HUES48 (cell line): ENCODE measurements around the gene PFDN1.

Source experiments
- H3K27ac ChIP-seq: one replicate; pipeline ENCODE4 v1.7.0; 2013; ENCODE audit warnings: low read depth, low read length, inconsistent platforms
- H3K27me3 ChIP-seq: 2 replicates; pipeline ENCODE4 v1.6.1; 2013; ENCODE audit warnings: mild to moderate bottlenecking, low read length; ENCODE audit not compliant: control insufficient read depth, insufficient read depth
- H3K36me3 ChIP-seq: 2 replicates; pipeline ENCODE4 v1.6.1; 2013; ENCODE audit warnings: low read length; ENCODE audit not compliant: control insufficient read depth, insufficient read depth
- H3K4me1 ChIP-seq: 2 replicates; pipeline ENCODE4 v1.6.1; 2013; ENCODE audit warnings: mild to moderate bottlenecking, low read length; ENCODE audit not compliant: control insufficient read depth, insufficient read depth
- H3K4me3 ChIP-seq: 2 replicates; pipeline ENCODE4 v1.5.1; 2013; ENCODE audit warnings: mild to moderate bottlenecking, low read depth, low read length
- H3K9ac ChIP-seq: 2 replicates; pipeline ENCODE4 v1.6.1; 2013; ENCODE audit warnings: mild to moderate bottlenecking, low read depth, low read length, moderate library complexity
- H3K9me3 ChIP-seq: 2 replicates; pipeline ENCODE4 v1.6.1; 2013; ENCODE audit warnings: low read length; ENCODE audit not compliant: control insufficient read depth, insufficient read depth

PFDN1 gene

GRCh38 chr5:140295414-140295813 is 7.5 kb downstream of the PFDN1 start:
- no peaks in the 10 kb centered on the region for H3K9me3 ChIP-seq
- peaks cover 18% of the 10 kb centered on the region for H3K36me3 ChIP-seq
- H3K27me3 ChIP-seq: no peaks in the 10 kb centered on the region
- peaks cover 50% of the 10 kb centered on the region; the same call in 1 of the 2 replicates for H3K4me1 ChIP-seq
- no peak overlapping the region for H3K27ac ChIP-seq
- no peak overlapping the region for H3K9ac ChIP-seq
- no peak overlapping the region for H3K4me3 ChIP-seq

GRCh38 chr5:140294753-140295152 is 8.1 kb downstream of the PFDN1 start:
- H3K27ac ChIP-seq: no peak overlapping the region
- peaks cover 50% of the 10 kb centered on the region; the same call in 1 of the 2 replicates for H3K4me1 ChIP-seq

GRCh38 chr5:140293849-140294100 is 9.1 kb downstream of the PFDN1 start:
- Histone ChIP-seq H3K4me3 (no peak overlapping the region), H3K36me3 (peaks cover 7% of the 10 kb centered on the region; the same call in 1 of the 2 replicates), H3K27ac (no peak overlapping the region), H3K9ac (no peak overlapping the region), H3K4me1 (peaks cover 50% of the 10 kb centered on the region; the same call in 1 of the 2 replicates), H3K9me3 (no peaks in the 10 kb centered on the region), H3K27me3 (no peaks in the 10 kb centered on the region)

More at GRCh38 chr5:140294753-140295152, 8.1 kb downstream of the PFDN1 start:
- Histone ChIP-seq H3K27me3 (no peaks in the 10 kb centered on the region), H3K9ac (no peak overlapping the region), H3K9me3 (no peaks in the 10 kb centered on the region), H3K36me3 (peaks cover 14% of the 10 kb centered on the region), H3K4me3 (no peak overlapping the region)

- Histone ChIP-seq H3K27me3 (no peaks in the 10 kb centered on the region), H3K9ac (no peak overlapping the region), H3K36me3 (peaks cover 6% of the 10 kb centered on the region; the same call in 1 of the 2 replicates), H3K4me3 (no peak overlapping the region), H3K9me3 (no peaks in the 10 kb centered on the region), H3K4me1 (peaks cover 47% of the 10 kb centered on the region; the same call in 1 of the 2 replicates), H3K27ac (no peak overlapping the region)
Observed at GRCh38 chr5:140293091-140293848, 9.6 kb downstream of the PFDN1 start.

GRCh38 chr5:140292212-140293036 is 10.5 kb downstream of the PFDN1 start:
- Histone ChIP-seq H3K9ac (no peak overlapping the region), H3K4me1 (peaks cover 41% of the 10 kb centered on the region; the same call in 1 of the 2 replicates), H3K36me3 (no peaks in the 10 kb centered on the region), H3K9me3 (no peaks in the 10 kb centered on the region), H3K4me3 (no peak overlapping the region), H3K27ac (no peak overlapping the region), H3K27me3 (no peaks in the 10 kb centered on the region)

- Histone ChIP-seq H3K9me3 (no peaks in the 10 kb centered on the region), H3K36me3 (no peaks in the 10 kb centered on the region), H3K9ac (no peak overlapping the region), H3K4me3 (no peak overlapping the region), H3K4me1 (peaks cover under 1% of the 10 kb centered on the region; the same call in 1 of the 2 replicates), H3K27ac (no peak overlapping the region), H3K27me3 (no peaks in the 10 kb centered on the region)
Observed at GRCh38 chr5:140287801-140288521, 14.9 kb downstream of the PFDN1 start.

GRCh38 chr5:140286424-140286823 is 16.5 kb downstream of the PFDN1 start:
- no peak overlapping the region for H3K27ac ChIP-seq
- H3K27me3 ChIP-seq: no peaks in the 10 kb centered on the region
- no peak overlapping the region for H3K4me3 ChIP-seq
- H3K36me3 ChIP-seq: no peaks in the 10 kb centered on the region
- no peak overlapping the region for H3K9ac ChIP-seq
- H3K9me3 ChIP-seq: no peaks in the 10 kb centered on the region
- no peaks in the 10 kb centered on the region for H3K4me1 ChIP-seq

- H3K27ac ChIP-seq: no peak overlapping the region
- H3K4me3 ChIP-seq: no peak overlapping the region
- H3K9ac ChIP-seq: no peak overlapping the region
Observed at GRCh38 chr5:140284013-140284412, 18.9 kb downstream of the PFDN1 start.

GRCh38 chr5:140282266-140282665 is 20.6 kb downstream of the PFDN1 start:
- H3K4me1 ChIP-seq: no peaks in the 10 kb centered on the region

More at GRCh38 chr5:140284013-140284412, 18.9 kb downstream of the PFDN1 start:
- Histone ChIP-seq H3K36me3 (peaks cover 12% of the 10 kb centered on the region; the same call in 1 of the 2 replicates), H3K4me1 (no peaks in the 10 kb centered on the region), H3K27me3 (no peaks in the 10 kb centered on the region), H3K9me3 (no peaks in the 10 kb centered on the region)

GRCh38 chr5:140275837-140276236 is 27.1 kb downstream of the PFDN1 start:
- Histone ChIP-seq H3K4me3 (no peak overlapping the region), H3K9me3 (no peaks in the 10 kb centered on the region), H3K36me3 (peaks cover 18% of the 10 kb centered on the region; the same call in 1 of the 2 replicates), H3K4me1 (no peaks in the 10 kb centered on the region), H3K9ac (no peak overlapping the region), H3K27me3 (no peaks in the 10 kb centered on the region), H3K27ac (no peak overlapping the region)

More at GRCh38 chr5:140282266-140282665, 20.6 kb downstream of the PFDN1 start:
- Histone ChIP-seq H3K4me3 (no peak overlapping the region), H3K9ac (no peak overlapping the region), H3K9me3 (no peaks in the 10 kb centered on the region), H3K27me3 (no peaks in the 10 kb centered on the region), H3K27ac (no peak overlapping the region), H3K36me3 (peaks cover 15% of the 10 kb centered on the region; the same call in 1 of the 2 replicates)
